GM23338 (cell line): ENCODE data around the gene DCHS1.

Source experiments
- CTCF ChIP-seq, 2 experiments: fragments of 200-600 bp in 1 of 2; sonication (generic) in 1 of 2; conservative IDR thresholded peaks; 2 replicates each; pipeline versions ENCODE4 v1.5.1 to v1.6.1; 2016 to 2017; ENCODE audit warnings: antibody characterized with exemption in 2 of 2, low read depth in 2 of 2, mild to moderate bottlenecking in 2 of 2, moderate library complexity in 1 of 2
- EZH2phosphoT487 ChIP-seq: fragments of 200-600 bp; sonication (generic); IDR thresholded peaks from one replicate; pipeline ENCODE4 v1.8.1; 2018; ENCODE audit warnings: antibody characterized with exemption; ENCODE audit not compliant: unreplicated experiment

- TF ChIP-seq EZH2phosphoT487 (no peak), CTCF (conservative IDR thresholded peaks at IDR 0.05; ENCODE audit: low read depth in 2 of 2) (no peak)
Observed at GRCh38 chr11:6650980-6651379, 4.6 kb downstream of the DCHS1 start.
